Astrocyte (in vitro differentiated cells and primary cell): ENCODE results near the gene VPS41.

ENCODE experiments used
- CTCF ChIP-seq: IDR thresholded peaks from 2 replicates; pipeline ENCODE4 v1.5.1; 2011; ENCODE audit warnings: low read depth, mild to moderate bottlenecking, inconsistent platforms, low read length, moderate library complexity; ENCODE audit not compliant: insufficient read depth
- EZH2 ChIP-seq: IDR thresholded peaks from 2 replicates; pipeline ENCODE4 v1.6.1; 2012; ENCODE audit warnings: mild to moderate bottlenecking, low read length, inconsistent platforms; ENCODE audit not compliant: insufficient read depth

- no peak for TF ChIP-seq CTCF
- TF ChIP-seq EZH2: no peak
Observed at GRCh38 chr7:38685851-38686250, 223.1 kb downstream of the VPS41 start.
